ENCODE results near the gene HTT.

HTT gene

GRCh38 chr4:3235581-3235980 lies 161.1 kb downstream of the HTT start:
- no peak for DNase-seq (ENCODE audit: low spot score)

GRCh38 chr4:3236326-3236878 lies 161.9 kb downstream of the HTT start:
- DNase-seq (ENCODE audit: low spot score): no peak

GRCh38 chr4:3237266-3237665 lies 162.8 kb downstream of the HTT start:
- DNase-seq (ENCODE audit: low spot score): no peak

GRCh38 chr4:3237712-3238560 lies 163.5 kb downstream of the HTT start:
- no peak for DNase-seq (ENCODE audit: low spot score)

GRCh38 chr4:3238721-3239120 lies 164.2 kb downstream of the HTT start:
- DNase-seq (ENCODE audit: low spot score): no peak

GRCh38 chr4:3239303-3239702 lies 164.8 kb downstream of the HTT start:
- DNase-seq (ENCODE audit: low spot score): no peak

GRCh38 chr4:3239998-3240920 lies 165.8 kb downstream of the HTT start:
- no peak for DNase-seq (ENCODE audit: low spot score)

GRCh38 chr4:3240936-3241522 lies 166.5 kb downstream of the HTT start:
- no peak for DNase-seq (ENCODE audit: low spot score)

DNA sequence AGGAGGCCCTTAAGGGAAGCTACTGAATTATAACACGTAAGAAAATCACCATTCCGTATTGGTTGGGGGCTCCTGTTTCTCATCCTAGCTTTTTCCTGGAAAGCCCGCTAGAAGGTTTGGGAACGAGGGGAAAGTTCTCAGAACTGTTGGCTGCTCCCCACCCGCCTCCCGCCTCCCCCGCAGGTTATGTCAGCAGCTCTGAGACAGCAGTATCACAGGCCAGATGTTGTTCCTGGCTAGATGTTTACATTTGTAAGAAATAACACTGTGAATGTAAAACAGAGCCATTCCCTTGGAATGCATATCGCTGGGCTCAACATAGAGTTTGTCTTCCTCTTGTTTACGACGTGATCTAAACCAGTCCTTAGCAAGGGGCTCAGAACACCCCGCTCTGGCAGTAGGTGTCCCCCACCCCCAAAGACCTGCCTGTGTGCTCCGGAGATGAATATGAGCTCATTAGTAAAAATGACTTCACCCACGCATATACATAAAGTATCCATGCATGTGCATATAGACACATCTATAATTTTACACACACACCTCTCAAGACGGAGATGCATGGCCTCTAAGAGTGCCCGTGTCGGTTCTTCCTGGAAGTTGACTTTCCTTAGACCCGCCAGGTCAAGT lies 167.5 kb downstream of the HTT start:
- peak; percentile 83 for DNase-seq (ENCODE audit: low spot score)

GRCh38 chr4:3243136-3243780 lies 168.8 kb downstream of the HTT start:
- no peak for DNase-seq (ENCODE audit: low spot score)

DNA sequence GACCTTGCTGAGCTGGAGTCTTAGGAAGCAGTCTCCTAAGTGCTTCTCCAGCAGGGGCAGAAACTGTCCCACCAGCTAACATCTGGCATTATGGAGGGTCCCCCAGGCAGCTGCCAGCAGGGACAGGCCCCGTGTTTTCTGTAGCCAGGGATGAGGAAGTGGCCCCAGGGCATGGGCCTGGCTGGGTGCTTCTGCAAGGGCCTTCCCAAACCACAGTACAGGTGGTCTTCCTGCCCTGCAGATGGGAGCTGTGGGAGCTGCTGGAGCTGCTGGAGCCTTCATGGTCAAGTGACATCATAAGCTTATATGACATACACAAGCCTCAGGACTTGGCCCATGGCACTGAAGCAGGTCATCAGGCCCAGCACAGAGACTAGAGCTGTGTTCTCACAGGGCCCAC lies 169.5 kb downstream of the HTT start:
- DNase-seq (ENCODE audit: low spot score): no peak

- DNase-seq (ENCODE audit: low spot score): no peak
Measured at GRCh38 chr4:3244747-3245146, 170.3 kb downstream of the HTT start.

DNA sequence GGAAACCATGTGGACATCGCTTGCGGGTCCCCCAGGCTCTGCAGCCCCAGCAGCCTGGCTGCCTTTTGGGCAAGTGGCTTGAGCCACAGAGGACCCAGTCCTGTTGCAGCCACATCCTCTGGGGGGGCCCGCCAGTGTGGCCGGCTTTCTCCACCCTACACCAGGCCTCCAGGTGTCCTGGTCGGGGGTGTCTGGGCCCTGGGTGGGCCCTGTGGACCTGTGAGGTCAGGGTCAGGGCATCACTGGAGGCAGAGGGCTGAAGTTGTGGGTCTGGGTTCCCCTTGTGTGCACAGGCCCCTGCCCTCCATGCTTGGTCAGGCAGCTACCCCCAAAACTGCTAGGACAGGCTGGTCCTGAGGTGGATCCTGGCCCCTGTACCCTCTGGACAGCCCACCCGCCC lies 171.2 kb downstream of the HTT start:
- DNase-seq (ENCODE audit: low spot score): no peak

GRCh38 chr4:3246458-3247398 lies 172.2 kb downstream of the HTT start:
- no peak for DNase-seq (ENCODE audit: low spot score)

- DNase-seq (ENCODE audit: low spot score): no peak
Measured at GRCh38 chr4:3247399-3248177, 173.1 kb downstream of the HTT start.

GRCh38 chr4:3248178-3248480 lies 173.6 kb downstream of the HTT start:
- no peak for DNase-seq (ENCODE audit: low spot score)

DNA sequence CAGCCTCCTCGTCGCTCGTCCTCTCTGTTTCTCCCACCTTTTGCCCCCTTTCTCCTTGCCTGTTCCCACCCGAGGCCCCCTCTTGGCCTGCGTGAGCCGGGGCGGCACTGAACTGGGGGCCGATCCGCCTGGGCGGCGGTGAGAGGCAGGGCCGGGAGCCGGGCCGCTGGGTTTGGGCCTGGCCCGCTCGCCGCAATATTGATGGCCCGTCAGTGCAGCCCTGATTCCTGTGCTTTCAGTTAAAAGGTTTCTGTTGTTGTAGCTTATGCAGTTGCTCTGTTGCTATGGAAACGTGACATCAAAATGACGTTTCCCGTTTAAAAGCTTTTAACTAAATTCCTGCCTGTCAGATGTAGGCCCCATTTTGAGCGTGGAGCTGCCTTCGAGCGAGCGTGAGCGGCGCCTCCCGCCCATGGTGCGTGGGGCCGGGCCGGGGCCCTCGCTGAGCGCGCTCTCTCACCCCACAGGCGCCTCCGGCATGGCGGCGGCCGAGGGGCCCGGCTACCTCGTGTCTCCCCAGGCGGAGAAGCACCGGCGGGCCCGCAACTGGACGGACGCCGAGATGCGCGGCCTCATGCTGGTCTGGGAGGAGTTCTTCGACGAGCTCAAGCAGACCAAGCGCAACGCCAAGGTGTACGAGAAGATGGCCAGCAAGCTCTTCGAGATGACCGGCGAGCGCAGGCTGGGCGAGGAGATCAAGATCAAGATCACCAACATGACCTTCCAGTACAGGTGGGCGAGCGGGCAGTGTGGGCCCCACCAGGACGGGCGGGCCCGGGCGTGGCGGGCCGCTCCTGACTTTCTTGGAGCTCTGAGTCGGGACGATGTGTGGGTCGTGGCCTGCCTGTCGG lies 174.6 kb downstream of the HTT start, which contains the start of gene MSANTD1:
TSS of gene MSANTD1 (plus strand) at position 349 of the 851 bp plus-strand sequence. CDS start at position 413, 64 bp downstream.
- no peak for DNase-seq (ENCODE audit: low spot score)

DNA sequence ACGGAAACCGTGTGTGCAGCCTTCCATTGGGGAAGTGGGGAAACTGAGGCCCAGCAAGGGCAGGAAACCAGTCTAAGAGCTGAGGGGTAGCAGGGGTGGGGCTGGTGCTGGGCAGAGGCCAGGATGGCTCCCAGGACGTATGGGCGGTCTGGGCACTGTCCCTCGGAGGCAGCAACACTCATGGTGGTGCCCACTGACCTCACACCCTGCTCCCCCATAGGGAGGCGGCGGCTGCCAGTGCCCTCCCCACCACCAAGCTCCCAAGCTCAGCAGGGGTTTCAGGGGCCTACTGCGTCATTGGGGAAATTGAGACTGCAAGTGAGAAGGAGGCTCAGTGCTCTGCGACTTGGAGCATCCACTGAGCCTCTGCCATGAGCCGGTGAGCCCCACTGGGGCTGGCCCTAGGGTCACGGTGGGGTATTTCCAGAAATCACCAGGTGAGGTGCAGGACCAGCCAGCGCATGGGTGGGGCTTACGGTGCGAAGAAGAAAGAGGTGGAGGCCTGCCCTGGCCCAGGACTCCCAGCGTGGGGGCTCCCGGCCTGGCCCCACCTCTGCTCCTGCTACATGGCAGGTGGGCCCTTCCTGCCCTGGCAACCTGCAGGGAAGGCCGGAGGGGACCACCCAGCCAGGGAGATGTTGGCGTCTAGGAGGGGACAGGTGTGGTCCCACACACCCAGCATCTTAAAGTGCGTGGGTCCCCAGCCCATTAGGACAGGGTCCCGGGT lies 175.4 kb downstream of the HTT start:
- DNase-seq (ENCODE audit: low spot score): no peak
